H9 (cell line): ENCODE results near the gene CD180. TPM values are rescaled to one million over a fixed set of nuclear protein-coding genes. Genes with fewer than 3 reads are reported as not detected.
A peak's percentile ranks its signal among the peaks of the same experiment; 100 is the strongest.

Experiments
- DNase-seq: peaks from one replicate; pipeline ENCODE4 v3.0.0-alpha.2; 2017
- H2AFZ ChIP-seq: one replicate; pipeline ENCODE4 v1.6.1; 2013; ENCODE audit warnings: mild to moderate bottlenecking, low read length, control low read depth, moderate library complexity
- H2AK5ac ChIP-seq: 2 replicates; pipeline ENCODE4 v1.6.1; 2013; ENCODE audit warnings: low read length, control low read depth, mixed read lengths; ENCODE audit not compliant: insufficient read length
- H2BK120ac ChIP-seq: one replicate; pipeline ENCODE4 v1.6.1; 2013; ENCODE audit warnings: low read depth, mild to moderate bottlenecking, low read length, control low read depth, inconsistent platforms; ENCODE audit not compliant: poor library complexity, severe bottlenecking
- H2BK12ac ChIP-seq: 2 replicates; pipeline ENCODE4 v1.6.1; 2013; ENCODE audit warnings: low read length, control low read depth, mixed read lengths, low read depth; ENCODE audit not compliant: insufficient read length
- H2BK15ac ChIP-seq: 2 replicates; pipeline ENCODE4 v1.6.1; 2013; ENCODE audit warnings: low read depth, low read length, control low read depth
- H2BK20ac ChIP-seq: one replicate; pipeline ENCODE4 v1.6.1; 2013; ENCODE audit warnings: low read depth, mild to moderate bottlenecking, low read length, control low read depth, inconsistent platforms; ENCODE audit not compliant: poor library complexity, severe bottlenecking
- H2BK5ac ChIP-seq: 2 replicates; pipeline ENCODE4 v1.6.1; 2013; ENCODE audit warnings: low read length, control low read depth, mixed read lengths; ENCODE audit not compliant: insufficient read length
- H3K14ac ChIP-seq: 2 replicates; pipeline ENCODE4 v1.6.1; 2013; ENCODE audit warnings: low read length, control low read depth; ENCODE audit not compliant: insufficient read depth
- H3K18ac ChIP-seq: 2 replicates; pipeline ENCODE4 v1.6.1; 2013; ENCODE audit warnings: low read depth, mild to moderate bottlenecking, mixed read lengths, low read length, control low read depth; ENCODE audit not compliant: insufficient read length
- H3K23ac ChIP-seq: 2 replicates; pipeline ENCODE4 v1.6.1; 2013; ENCODE audit warnings: low read length, control low read depth, mixed read lengths, low read depth; ENCODE audit not compliant: insufficient read length
- H3K23me2 ChIP-seq: 2 replicates; pipeline ENCODE4 v1.6.1; 2013; ENCODE audit warnings: low read depth, mild to moderate bottlenecking, mixed read lengths, low read length, control low read depth; ENCODE audit not compliant: insufficient read length, poor library complexity, severe bottlenecking
- H3K27ac ChIP-seq: 2 replicates; pipeline ENCODE4 v1.5.1; 2013; ENCODE audit warnings: low read length, control low read depth, mixed read lengths, low read depth; ENCODE audit not compliant: insufficient read length
- H3K27me3 ChIP-seq: 2 replicates; pipeline ENCODE4 v1.6.1; 2013; ENCODE audit warnings: low read length, control low read depth, inconsistent platforms; ENCODE audit not compliant: insufficient read depth
- H3K4ac ChIP-seq: 2 replicates; pipeline ENCODE4 v1.6.1; 2013; ENCODE audit warnings: low read depth, mild to moderate bottlenecking, control low read depth, inconsistent platforms, low read length, moderate library complexity
- H3K4me1 ChIP-seq: 2 replicates; pipeline ENCODE4 v1.6.1; 2013; ENCODE audit warnings: low read length, control low read depth, inconsistent platforms; ENCODE audit not compliant: insufficient read depth
- H3K4me2 ChIP-seq: 2 replicates; pipeline ENCODE4 v1.6.1; 2013; ENCODE audit warnings: low read length, control low read depth, mixed read lengths; ENCODE audit not compliant: insufficient read length, insufficient read depth
- H3K56ac ChIP-seq: 2 replicates; pipeline ENCODE4 v1.6.1; 2013; ENCODE audit warnings: low read depth, mild to moderate bottlenecking, mixed read lengths, low read length, control low read depth; ENCODE audit not compliant: insufficient read length
- H3K79me1 ChIP-seq: 2 replicates; pipeline ENCODE4 v1.6.1; 2013; ENCODE audit warnings: low read depth, mild to moderate bottlenecking, moderate library complexity, low read length, control low read depth, inconsistent platforms; ENCODE audit not compliant: insufficient read depth, poor library complexity, severe bottlenecking
- H3K79me2 ChIP-seq: 2 replicates; pipeline ENCODE4 v1.6.1; 2013; ENCODE audit warnings: low read length, control low read depth, inconsistent platforms; ENCODE audit not compliant: insufficient read depth
- H3K9ac ChIP-seq: 2 replicates; pipeline ENCODE4 v1.6.1; 2013; ENCODE audit warnings: low read length, control low read depth, mixed read lengths; ENCODE audit not compliant: insufficient read length; ENCODE audit errors: extremely low read depth
- H3K9me3 ChIP-seq: one replicate; pipeline ENCODE4 v1.6.1; 2013; ENCODE audit warnings: low read depth, low read length, inconsistent platforms; ENCODE audit not compliant: control insufficient read depth
- H3T11ph ChIP-seq: one replicate; pipeline ENCODE4 v1.6.1; 2013; ENCODE audit warnings: mild to moderate bottlenecking, low read length, control low read depth, inconsistent platforms
- H4K20me1 ChIP-seq: one replicate; pipeline ENCODE4 v1.6.1; 2013; ENCODE audit not compliant: control insufficient read depth, insufficient read length, insufficient read depth
- H4K5ac ChIP-seq: 2 replicates; pipeline ENCODE4 v1.6.1; 2013; ENCODE audit warnings: low read depth, mild to moderate bottlenecking, mixed read lengths, low read length, control low read depth; ENCODE audit not compliant: insufficient read length
- H4K8ac ChIP-seq: replicated peaks from 2 replicates; pipeline ENCODE4 v1.6.1; 2013; ENCODE audit warnings: low read length, control low read depth, mixed read lengths, low read depth; ENCODE audit not compliant: insufficient read length
- H4K91ac ChIP-seq: 2 replicates; pipeline ENCODE4 v1.6.1; 2013; ENCODE audit warnings: low read depth, mild to moderate bottlenecking, moderate library complexity, mixed read lengths, low read length, control low read depth; ENCODE audit not compliant: insufficient read length
- H3K27ac Mint-ChIP-seq, 3 experiments: 2 replicates in 2 of 3; 3 replicates in 1 of 3; pipeline ENCODE4 v1.8.0; 2020 to 2021; ENCODE audit warnings: mixed read lengths in 3 of 3, mild to moderate bottlenecking in 1 of 3, moderate library complexity in 1 of 3
- H3K27me3 Mint-ChIP-seq: 2 replicates; pipeline ENCODE4 v1.8.0; 2021; ENCODE audit warnings: low read depth, mild to moderate bottlenecking, moderate library complexity, mixed read lengths
- H3K36me3 Mint-ChIP-seq, 3 experiments: 2 replicates in 2 of 3; 3 replicates in 1 of 3; pipeline ENCODE4 v1.8.0; 2020 to 2021; ENCODE audit warnings: low read depth in 3 of 3, mixed read lengths in 3 of 3; ENCODE audit not compliant: insufficient read depth in 1 of 3
- H3K4me1 Mint-ChIP-seq, 2 experiments: 2 replicates each; pipeline ENCODE4 v1.8.0; 2020; ENCODE audit warnings: mixed read lengths in 2 of 2
- H3K4me3 Mint-ChIP-seq, 2 experiments: 2 replicates in 1 of 2; 3 replicates in 1 of 2; pipeline ENCODE4 v1.8.0; 2020 to 2021; ENCODE audit warnings: mild to moderate bottlenecking in 2 of 2, mixed read lengths in 2 of 2, moderate library complexity in 1 of 2
- H3K9me3 Mint-ChIP-seq, 2 experiments: 2 replicates in 1 of 2; 3 replicates in 1 of 2; pipeline ENCODE4 v1.8.0; 2020; ENCODE audit warnings: mild to moderate bottlenecking in 2 of 2, mixed read lengths in 2 of 2, moderate library complexity in 1 of 2
- WGBS: extraction: QIAGEN DNeasy Blood & Tissue Kit; methylation state at CpG from one replicate; pipeline ENCODE4 v1.1.7; 2013; ENCODE audit warnings: missing lambda C conversion rate, low lambda C conversion rate, mixed read lengths; ENCODE audit not compliant: insufficient read length; ENCODE audit errors: extremely low coverage; 5-methylcytosine and 5-hydroxymethylcytosine counted together
- total RNA-seq: library from RNA; stranded (reverse); gene quantifications from 2 replicates; pipeline ENCODE4 v1.2.1, GENCODE V29; 2021
- TF ChIP-seq, protein P1 (sequence below): fragments of 200-600 bp; sonication (generic); conservative IDR thresholded peaks from 3 replicates; pipeline ENCODE4 v1.8.0; 2021; ENCODE audit warnings: antibody characterized with exemption, mild to moderate bottlenecking

CD180 gene
- total RNA-seq, 1 experiment from 2014 or later = not detected

DNA sequence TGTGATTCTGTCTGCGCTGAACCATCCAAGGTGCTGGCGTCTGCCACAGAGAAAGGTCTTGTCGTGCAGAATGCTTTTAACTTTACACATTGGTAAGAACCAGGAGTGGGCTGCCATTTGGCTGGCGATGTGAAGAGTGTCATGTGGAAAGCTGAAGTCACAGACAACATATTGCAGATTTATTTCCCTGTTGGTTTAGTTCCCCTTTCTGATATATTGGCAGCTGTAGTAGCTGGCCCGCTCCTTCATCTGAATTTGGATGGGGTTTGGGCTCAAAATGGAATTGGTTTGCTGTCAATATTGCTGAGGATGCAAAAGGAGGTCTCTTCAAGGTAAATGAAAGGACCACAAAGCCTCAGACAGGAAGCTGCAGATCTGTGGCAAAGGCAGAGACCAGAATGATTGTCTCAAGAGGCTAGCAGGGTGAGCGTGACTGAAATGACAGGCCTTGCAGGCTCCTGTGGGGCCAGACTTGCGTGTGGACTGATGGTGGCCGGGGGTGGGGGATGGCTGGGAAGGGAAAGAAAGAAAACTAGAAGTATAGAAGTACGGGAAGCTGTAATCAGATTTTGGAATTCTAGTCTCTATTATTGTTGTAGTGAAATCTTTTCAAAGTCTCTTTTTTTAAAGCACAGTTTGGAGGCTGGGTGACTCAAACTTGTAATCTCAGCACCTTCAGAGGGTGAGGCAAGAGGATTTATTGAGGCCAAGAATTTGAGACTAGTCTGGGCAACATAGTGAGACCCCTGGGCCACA, 25.1 kb upstream of the CD180 start:
- Mint-ChIP-seq H3K36me3 (no peaks in the 10 kb centered on the region), H3K27ac (0 out of 7 replicates have a peak overlapping the region, but pooled peaks of 1 of the 3 experiments have one; percentile 54), H3K4me3 (no peak overlapping the region), H3K27me3 (no peaks in the 10 kb centered on the region; the same call in 1 of the 2 replicates), H3K4me1 (no peaks in the 10 kb centered on the region), H3K9me3 (no peaks in the 10 kb centered on the region)
- Histone ChIP-seq H3K27ac (no peak overlapping the region), H3K14ac (no peak overlapping the region), H3K9me3 (no peaks in the 10 kb centered on the region), H3T11ph (no peak overlapping the region), H2BK15ac (no peak overlapping the region), H3K23me2 (no peaks in the 10 kb centered on the region), H2AFZ (no peak overlapping the region), H3K18ac (no peak overlapping the region), H4K8ac (no peak overlapping the region), H2BK20ac (no peak overlapping the region), H3K56ac (no peak overlapping the region), H2BK12ac (no peak overlapping the region), H3K9ac (no peak overlapping the region), H3K4me1 (no peaks in the 10 kb centered on the region), H4K5ac (no peak overlapping the region), H3K4ac (no peak overlapping the region), H3K27me3 (no peaks in the 10 kb centered on the region), H2BK5ac (no peak overlapping the region), H3K23ac (no peak overlapping the region), H4K91ac (no peak overlapping the region), H4K20me1 (no peaks in the 10 kb centered on the region), H3K79me1 (no peaks in the 10 kb centered on the region), H3K79me2 (no peaks in the 10 kb centered on the region), H3K4me2 (no peak overlapping the region), H2BK120ac (no peak overlapping the region), H2AK5ac (no peak overlapping the region)
- TF ChIP-seq, protein P1, sequence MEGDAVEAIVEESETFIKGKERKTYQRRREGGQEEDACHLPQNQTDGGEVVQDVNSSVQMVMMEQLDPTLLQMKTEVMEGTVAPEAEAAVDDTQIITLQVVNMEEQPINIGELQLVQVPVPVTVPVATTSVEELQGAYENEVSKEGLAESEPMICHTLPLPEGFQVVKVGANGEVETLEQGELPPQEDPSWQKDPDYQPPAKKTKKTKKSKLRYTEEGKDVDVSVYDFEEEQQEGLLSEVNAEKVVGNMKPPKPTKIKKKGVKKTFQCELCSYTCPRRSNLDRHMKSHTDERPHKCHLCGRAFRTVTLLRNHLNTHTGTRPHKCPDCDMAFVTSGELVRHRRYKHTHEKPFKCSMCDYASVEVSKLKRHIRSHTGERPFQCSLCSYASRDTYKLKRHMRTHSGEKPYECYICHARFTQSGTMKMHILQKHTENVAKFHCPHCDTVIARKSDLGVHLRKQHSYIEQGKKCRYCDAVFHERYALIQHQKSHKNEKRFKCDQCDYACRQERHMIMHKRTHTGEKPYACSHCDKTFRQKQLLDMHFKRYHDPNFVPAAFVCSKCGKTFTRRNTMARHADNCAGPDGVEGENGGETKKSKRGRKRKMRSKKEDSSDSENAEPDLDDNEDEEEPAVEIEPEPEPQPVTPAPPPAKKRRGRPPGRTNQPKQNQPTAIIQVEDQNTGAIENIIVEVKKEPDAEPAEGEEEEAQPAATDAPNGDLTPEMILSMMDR = no peak
- DNase-seq = no peak
- no CpG with 5 or more reads among the region's 9 CpGs for WGBS
